HepG2 (cell line): ENCODE measurements around the gene PPP4R4. TPM values are rescaled to one million over a fixed set of nuclear protein-coding genes. Genes with fewer than 3 reads are reported as not detected.

Experiments used
- ATAC-seq: fragments of 200-7000 bp; cut with Tn5 transposase; 3 replicates; pipeline ENCODE4 v1.9.1; 2020; ENCODE audit warnings: mild to moderate bottlenecking, moderate library complexity
- BruUV-seq: library from RNA; stranded (reverse); fragments of 400-500 nt; replicated peaks from 2 replicates; lab custom pipeline; 2021; lab: Mats Ljungman, UMichigan
- CTCF ChIA-PET: fragments of 300-600 bp; formaldehyde crosslinking; extraction: SDS; loops from one replicate; lab custom pipeline; 2021; ENCODE audit warnings: low total read pairs, inconsistent platforms, low intra/inter-chr PET ratio; lab: Yijun Ruan, JAX
- POLR2A ChIA-PET: fragments of 350-600 bp; sonication (Branson Sonifier 250); formaldehyde crosslinking; loops from one replicate; lab custom pipeline; 2020; ENCODE audit warnings: antibody characterized with exemption, inconsistent platforms; lab: Yijun Ruan, JAX
- DNase-seq: peaks from one replicate; pipeline ENCODE4 v3.0.0-alpha.2; 2015; ENCODE audit warnings: low spot score
- FAIRE-seq: peaks from 3 replicates; lab custom pipeline; 2011; peaks lifted over from hg19 to GRCh38; lab: Jason Lieb, UNC
- H2AFZ ChIP-seq: one replicate; pipeline ENCODE4 v1.6.1; 2011; ENCODE audit warnings: low read length, inconsistent platforms
- H3K27ac ChIP-seq: fragments of 300-600 bp; 3 replicates; pipeline ENCODE4 v1.8.0; 2011; ENCODE audit warnings: mixed run types, mild to moderate bottlenecking, mixed read lengths, low read length, inconsistent platforms; ENCODE audit not compliant: insufficient read depth; ENCODE audit errors: extremely low read length
- H3K27me3 ChIP-seq, 2 experiments: fragments of 200-600 bp in 1 of 2; 2 replicates in 1 of 2; 3 replicates in 1 of 2; pipeline versions ENCODE4 v1.6.0 to v1.8.0; 2011; ENCODE audit warnings: low read length in 2 of 2, mild to moderate bottlenecking in 2 of 2, moderate library complexity in 2 of 2, inconsistent platforms in 1 of 2; ENCODE audit not compliant: insufficient read depth in 2 of 2, control insufficient read depth in 1 of 2
- H3K36me3 ChIP-seq, 2 experiments: fragments of 200-600 bp in 1 of 2; replicated peaks in 1 of 2; 2 replicates in 1 of 2; 3 replicates in 1 of 2; pipeline versions ENCODE4 v1.5.1 to v1.8.0; 2011; ENCODE audit warnings: low read length in 2 of 2, inconsistent platforms in 1 of 2; ENCODE audit not compliant: insufficient read depth in 2 of 2, control insufficient read depth in 1 of 2
- H3K4me1 ChIP-seq: 2 replicates; pipeline ENCODE4 v1.5.1; 2012; ENCODE audit warnings: low read length, inconsistent platforms; ENCODE audit not compliant: insufficient read depth
- H3K4me2 ChIP-seq: 2 replicates; pipeline ENCODE4 v1.6.0; 2011; ENCODE audit warnings: low read depth, low read length, inconsistent platforms
- H3K4me3 ChIP-seq, 3 experiments: fragments of 200-600 bp in 1 of 3; sonication (generic), shearing (Covaris generic) in 1 of 3; replicated peaks in 1 of 3; 2 replicates each; pipeline ENCODE4 v1.5.1; 2011 to 2016; ENCODE audit warnings: low read length in 3 of 3, inconsistent platforms in 2 of 3, low read depth in 2 of 3, mild to moderate bottlenecking in 2 of 3, control low read depth in 1 of 3, mixed read lengths in 1 of 3; ENCODE audit not compliant: insufficient read depth in 1 of 3
- H3K79me2 ChIP-seq: one replicate; pipeline ENCODE4 v1.6.1; 2011; ENCODE audit warnings: low read length, inconsistent platforms; ENCODE audit not compliant: insufficient read depth
- H3K9ac ChIP-seq: 2 replicates; pipeline ENCODE4 v1.6.0; 2011; ENCODE audit warnings: mild to moderate bottlenecking, low read depth, low read length, inconsistent platforms; ENCODE audit not compliant: insufficient read depth
- H3K9me3 ChIP-seq: 2 replicates; pipeline ENCODE4 v1.5.1; 2012; ENCODE audit warnings: mild to moderate bottlenecking, low read length
- H4K20me1 ChIP-seq: 2 replicates; pipeline ENCODE4 v1.6.0; 2011; ENCODE audit warnings: inconsistent platforms, mild to moderate bottlenecking, low read length, moderate library complexity; ENCODE audit not compliant: insufficient read depth
- HNRNPK ChIP-seq: fragments of 200-400 bp; formaldehyde crosslinking; IDR thresholded peaks from 2 replicates; pipeline ENCODE4 v1.6.1; 2018; ENCODE audit warnings: low read length, low read depth, moderate library complexity, mild to moderate bottlenecking; ENCODE audit not compliant: poor library complexity, severe bottlenecking
- MXD3 ChIP-seq: IDR thresholded peaks from 2 replicates; pipeline ENCODE4 v1.6.1; 2016; ENCODE audit warnings: mild to moderate bottlenecking, missing biosample characterization, missing genetic modification reagents
- NBN ChIP-seq: fragments of 450-650 bp; conservative IDR thresholded peaks from 2 replicates; pipeline ENCODE4 v1.6.1; 2017
- PCBP2 ChIP-seq: fragments of 200-400 bp; formaldehyde crosslinking; optimal IDR thresholded peaks from 2 replicates; pipeline ENCODE3; 2018; ENCODE audit warnings: low read length, low read depth; ENCODE audit not compliant: poor library complexity, severe bottlenecking
- PRMT3 ChIP-seq: sonication (generic); formaldehyde crosslinking; IDR thresholded peaks from 2 replicates; pipeline ENCODE4 v1.8.1; 2022; ENCODE audit warnings: low read depth, mild to moderate bottlenecking, moderate library complexity, missing genetic modification reagents, borderline replicate concordance
- RARG ChIP-seq: sonication (generic); formaldehyde crosslinking; IDR thresholded peaks from 2 replicates; pipeline ENCODE4 v1.4.0; 2020; ENCODE audit warnings: low read depth, mild to moderate bottlenecking, missing genetic modification reagents
- RBFOX2 ChIP-seq: fragments of 200-400 bp; formaldehyde crosslinking; IDR thresholded peaks from 2 replicates; pipeline ENCODE4 v1.6.1; 2017; ENCODE audit warnings: low read depth, mild to moderate bottlenecking, low read length
- RFXANK ChIP-seq: IDR thresholded peaks from 2 replicates; pipeline ENCODE4 v1.6.1; 2016
- SMAD1 ChIP-seq: sonication (generic); formaldehyde crosslinking; IDR thresholded peaks from 2 replicates; pipeline ENCODE4 v1.4.0; 2020; ENCODE audit warnings: missing genetic modification reagents, low read depth, mild to moderate bottlenecking, borderline replicate concordance
- SP2 ChIP-seq: sonication (generic); formaldehyde crosslinking; IDR thresholded peaks from 2 replicates; pipeline ENCODE4 v1.5.1; 2020; ENCODE audit warnings: mild to moderate bottlenecking, missing genetic modification reagents
- TAF1 ChIP-seq: sonication (generic); formaldehyde crosslinking; IDR thresholded peaks from 2 replicates; pipeline ENCODE4 v1.4.0; 2020; ENCODE audit warnings: missing genetic modification reagents
- TBL1XR1 ChIP-seq: fragments of 150-350 bp; IDR thresholded peaks from 2 replicates; pipeline ENCODE4 v1.6.1; 2014; ENCODE audit warnings: borderline replicate concordance, low read length; ENCODE audit not compliant: partially characterized antibody
- ZBTB20 ChIP-seq: sonication (generic); formaldehyde crosslinking; IDR thresholded peaks from 2 replicates; pipeline ENCODE4 v1.8.1; 2023; ENCODE audit warnings: missing genetic modification reagents, low read depth, mild to moderate bottlenecking, borderline replicate concordance
- ZFP36L2 ChIP-seq: sonication (generic); formaldehyde crosslinking; IDR thresholded peaks from 2 replicates; pipeline ENCODE4 v1.4.0; 2020; ENCODE audit warnings: missing genetic modification reagents
- ZNF24 ChIP-seq: fragments of 450-650 bp; IDR thresholded peaks from 2 replicates; pipeline ENCODE4 v1.6.1; 2017; ENCODE audit warnings: antibody characterized with exemption, mild to moderate bottlenecking
- ZNF251 ChIP-seq: sonication (generic); formaldehyde crosslinking; IDR thresholded peaks from 2 replicates; pipeline ENCODE4 v1.9.0; 2021; ENCODE audit warnings: mild to moderate bottlenecking, missing genetic modification reagents
- ZNF30 ChIP-seq: sonication (generic); formaldehyde crosslinking; IDR thresholded peaks from 2 replicates; pipeline ENCODE4 v1.5.0; 2020; ENCODE audit warnings: mild to moderate bottlenecking, missing genetic modification reagents
- ZNF335 ChIP-seq: sonication (generic); formaldehyde crosslinking; IDR thresholded peaks from 2 replicates; pipeline ENCODE4 v1.4.0; 2020; ENCODE audit warnings: missing genetic modification reagents
- ZNF432 ChIP-seq: sonication (generic); formaldehyde crosslinking; IDR thresholded peaks from 2 replicates; pipeline ENCODE4 v1.5.0; 2020; ENCODE audit warnings: missing genetic modification reagents, mild to moderate bottlenecking, borderline replicate concordance
- ZNF766 ChIP-seq: sonication (generic); formaldehyde crosslinking; IDR thresholded peaks from 2 replicates; pipeline ENCODE4 v1.5.0; 2020; ENCODE audit warnings: missing genetic modification reagents, borderline replicate concordance
- WGBS: methylation state at CpG from one replicate; pipeline ENCODE4 v1.1.6; 2017; ENCODE audit warnings: low lambda C conversion rate; 5-methylcytosine and 5-hydroxymethylcytosine counted together
- in situ Hi-C: cut with HindIII; loops from 2 replicates; pipeline ENCODE4 v1.10.0; 2017; ENCODE audit warnings: low pct_unique_long_range_greater_than_20kb; ENCODE audit not compliant: extremely low pct_ligation_motif_present
- intact Hi-C: fragments of 100-400 bp; cut with micrococcal nuclease; formaldehyde crosslinking; loops from one replicate; pipeline ENCODE4 v1.10.0; 2022; ENCODE audit not compliant: unreplicated experiment
- polyA plus RNA-seq, 8 experiments: library from polyadenylated mRNA; depleted of rRNA in 3 of 8; stranded (reverse) in 7 of 8; unstranded in 1 of 8; fragments of >200 nt; fragmentation: Illumina TruSeq in 4 of 8; extraction: Trizol in 4 of 8; gene quantifications; 2 replicates each; pipeline versions ENCODE4 v1.2.1 to v1.2.3, GENCODE V29; 2011 to 2016; ENCODE audit warnings: low read depth in 4 of 8, missing spikeins in 1 of 8, mixed read lengths in 1 of 8; ENCODE audit not compliant: insufficient read depth in 1 of 8
- total RNA-seq, 5 experiments: library from RNA; depleted of rRNA; stranded (reverse); fragments of >200 nt; fragmentation: Illumina TruSeq; extraction: Trizol; gene quantifications; 2 replicates each; pipeline ENCODE4 v1.2.3, GENCODE V29; 2016; ENCODE audit warnings: low read depth in 1 of 5
- TF ChIP-seq, protein P1 (sequence below): IDR thresholded peaks from 2 replicates; pipeline ENCODE4 v1.4.0; 2020; ENCODE audit warnings: mild to moderate bottlenecking, missing genetic modification reagents
- TF ChIP-seq, protein P2 (sequence below): sonication (generic); formaldehyde crosslinking; IDR thresholded peaks from 2 replicates; pipeline ENCODE4 v1.5.0; 2020; ENCODE audit warnings: missing genetic modification reagents, mild to moderate bottlenecking, borderline replicate concordance

PPP4R4 gene
- total and polyA plus RNA-seq, 2 of the 13 experiments (the other 11 are each of a cell fraction or from before 2014, with no cell fraction given), result 9.5 to 19.8 TPM

DNA sequence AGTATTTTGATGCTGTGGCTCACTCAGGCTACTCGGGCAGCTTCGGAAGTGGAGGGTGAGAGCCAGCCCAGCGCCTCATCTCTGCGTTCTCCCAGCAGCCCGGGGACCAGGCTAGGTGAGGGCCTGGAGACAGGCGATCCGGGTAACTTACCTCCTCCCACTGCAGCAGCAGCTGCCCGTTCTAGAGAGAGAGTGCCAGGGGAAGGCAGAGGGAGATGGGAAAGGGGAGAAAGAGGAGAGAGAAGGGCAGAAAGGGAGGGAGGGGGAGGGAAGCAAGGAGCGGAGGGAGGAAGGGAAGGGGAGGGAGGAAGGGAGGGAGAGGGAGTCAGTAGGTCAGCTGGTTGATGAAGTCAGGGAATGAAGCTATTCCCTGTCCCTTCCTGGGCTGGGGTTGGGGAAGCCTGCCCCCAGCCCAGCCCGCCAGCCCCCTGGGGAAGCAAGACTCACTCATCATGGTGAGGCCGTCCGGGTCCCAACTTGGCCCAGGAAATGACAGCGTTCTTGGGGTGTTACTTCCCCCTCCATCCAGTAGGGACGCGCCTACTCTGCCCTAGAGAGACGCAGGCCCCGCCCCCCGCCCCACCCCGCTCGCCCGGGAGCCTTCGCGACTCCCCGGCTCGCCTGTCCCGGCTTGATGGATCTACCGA lies 44.9 kb upstream of the PPP4R4 start, which contains the start of gene IFI27L2:
Gene IFI27L2, minus strand, starts transcription at position 494 of the 647 bp plus-strand sequence. Its CDS starts 40 bp downstream, at position 454.
- peak within 1 kb of the TSS; percentile 59 for H2AFZ ChIP-seq
- DNase-seq (peak; percentile 40), ATAC-seq (peak; percentile 84), FAIRE-seq (no peak)
- intact Hi-C loops (loop anchor here (5.0 kb wide), 1 partner anchor 47 kb away; the partner anchor contains the start of genes DDX24 and IFI27L1), in situ Hi-C loops (no loop called here)
- ChIA-PET CTCF (no interaction called here), POLR2A (interaction anchor here (0.6 to 1.4 kb wide), 2 partner anchors 39 to 78 kb away, joined by 3 to 5 read pairs; no protein-coding TSS in a partner anchor)
- no peak within 1 kb of the TSS for H3K9ac ChIP-seq
- no peaks in the 10 kb centered on the region for H3K9me3 ChIP-seq
- H4K20me1 ChIP-seq, result no peaks in the 10 kb centered on the region
- BruUV-seq, result no TSS peak
- no peak within 1 kb of the TSS for H3K27ac ChIP-seq
- H3K36me3 ChIP-seq, result no peaks in the 10 kb centered on the region
- peaks cover 23% of the 10 kb centered on the region for H3K4me1 ChIP-seq
- H3K4me2 ChIP-seq, result peak within 1 kb of the TSS; percentile 90
- 18% methylated on average over 14 of the region's 27 CpGs for WGBS
- peaks cover 2 to 17% of the 10 kb centered on the region in 2 experiments for H3K27me3 ChIP-seq
- no peaks in the 10 kb centered on the region for H3K79me2 ChIP-seq
- peak within 1 kb of the TSS; percentile 46 to 72 (median 53) for H3K4me3 ChIP-seq
- TF ChIP-seq RFXANK (no peak), ZNF432 (CRISPR knock-in tag) (no peak), TBL1XR1 (no peak), TAF1 (CRISPR knock-in tag) (no peak), ZBTB20 (CRISPR knock-in tag) (no peak), PCBP2 (no peak), PRMT3 (CRISPR knock-in tag) (no peak), ZNF24 (no peak), ZNF766 (CRISPR knock-in tag) (no peak), ZNF30 (CRISPR knock-in tag) (no peak), SMAD1 (CRISPR knock-in tag) (no peak), HNRNPK (peak; percentile 18), SP2 (CRISPR knock-in tag) (no peak), NBN (no peak), ZNF335 (CRISPR knock-in tag) (no peak), ZNF251 (CRISPR knock-in tag) (no peak), RBFOX2 (no peak), MXD3 (no peak), ZFP36L2 (CRISPR knock-in tag) (no peak), RARG (CRISPR knock-in tag) (no peak)
- TF ChIP-seq, protein P1, sequence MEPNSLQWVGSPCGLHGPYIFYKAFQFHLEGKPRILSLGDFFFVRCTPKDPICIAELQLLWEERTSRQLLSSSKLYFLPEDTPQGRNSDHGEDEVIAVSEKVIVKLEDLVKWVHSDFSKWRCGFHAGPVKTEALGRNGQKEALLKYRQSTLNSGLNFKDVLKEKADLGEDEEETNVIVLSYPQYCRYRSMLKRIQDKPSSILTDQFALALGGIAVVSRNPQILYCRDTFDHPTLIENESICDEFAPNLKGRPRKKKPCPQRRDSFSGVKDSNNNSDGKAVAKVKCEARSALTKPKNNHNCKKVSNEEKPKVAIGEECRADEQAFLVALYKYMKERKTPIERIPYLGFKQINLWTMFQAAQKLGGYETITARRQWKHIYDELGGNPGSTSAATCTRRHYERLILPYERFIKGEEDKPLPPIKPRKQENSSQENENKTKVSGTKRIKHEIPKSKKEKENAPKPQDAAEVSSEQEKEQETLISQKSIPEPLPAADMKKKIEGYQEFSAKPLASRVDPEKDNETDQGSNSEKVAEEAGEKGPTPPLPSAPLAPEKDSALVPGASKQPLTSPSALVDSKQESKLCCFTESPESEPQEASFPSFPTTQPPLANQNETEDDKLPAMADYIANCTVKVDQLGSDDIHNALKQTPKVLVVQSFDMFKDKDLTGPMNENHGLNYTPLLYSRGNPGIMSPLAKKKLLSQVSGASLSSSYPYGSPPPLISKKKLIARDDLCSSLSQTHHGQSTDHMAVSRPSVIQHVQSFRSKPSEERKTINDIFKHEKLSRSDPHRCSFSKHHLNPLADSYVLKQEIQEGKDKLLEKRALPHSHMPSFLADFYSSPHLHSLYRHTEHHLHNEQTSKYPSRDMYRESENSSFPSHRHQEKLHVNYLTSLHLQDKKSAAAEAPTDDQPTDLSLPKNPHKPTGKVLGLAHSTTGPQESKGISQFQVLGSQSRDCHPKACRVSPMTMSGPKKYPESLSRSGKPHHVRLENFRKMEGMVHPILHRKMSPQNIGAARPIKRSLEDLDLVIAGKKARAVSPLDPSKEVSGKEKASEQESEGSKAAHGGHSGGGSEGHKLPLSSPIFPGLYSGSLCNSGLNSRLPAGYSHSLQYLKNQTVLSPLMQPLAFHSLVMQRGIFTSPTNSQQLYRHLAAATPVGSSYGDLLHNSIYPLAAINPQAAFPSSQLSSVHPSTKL (CRISPR knock-in tag), result no peak
- TF ChIP-seq, protein P2, sequence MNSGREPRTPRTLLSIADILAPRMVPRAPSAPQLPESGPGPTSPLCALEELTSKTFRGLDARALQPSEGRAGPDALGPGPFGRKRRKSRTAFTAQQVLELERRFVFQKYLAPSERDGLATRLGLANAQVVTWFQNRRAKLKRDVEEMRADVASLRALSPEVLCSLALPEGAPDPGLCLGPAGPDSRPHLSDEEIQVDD (CRISPR knock-in tag), result no peak
